Measurements from ENCODE around the gene IGLL1.

The IGLL1 gene

GRCh38 chr22:23534851-23535717, 45.0 kb downstream of the IGLL1 start:
- TF ChIP-seq, protein P1, sequence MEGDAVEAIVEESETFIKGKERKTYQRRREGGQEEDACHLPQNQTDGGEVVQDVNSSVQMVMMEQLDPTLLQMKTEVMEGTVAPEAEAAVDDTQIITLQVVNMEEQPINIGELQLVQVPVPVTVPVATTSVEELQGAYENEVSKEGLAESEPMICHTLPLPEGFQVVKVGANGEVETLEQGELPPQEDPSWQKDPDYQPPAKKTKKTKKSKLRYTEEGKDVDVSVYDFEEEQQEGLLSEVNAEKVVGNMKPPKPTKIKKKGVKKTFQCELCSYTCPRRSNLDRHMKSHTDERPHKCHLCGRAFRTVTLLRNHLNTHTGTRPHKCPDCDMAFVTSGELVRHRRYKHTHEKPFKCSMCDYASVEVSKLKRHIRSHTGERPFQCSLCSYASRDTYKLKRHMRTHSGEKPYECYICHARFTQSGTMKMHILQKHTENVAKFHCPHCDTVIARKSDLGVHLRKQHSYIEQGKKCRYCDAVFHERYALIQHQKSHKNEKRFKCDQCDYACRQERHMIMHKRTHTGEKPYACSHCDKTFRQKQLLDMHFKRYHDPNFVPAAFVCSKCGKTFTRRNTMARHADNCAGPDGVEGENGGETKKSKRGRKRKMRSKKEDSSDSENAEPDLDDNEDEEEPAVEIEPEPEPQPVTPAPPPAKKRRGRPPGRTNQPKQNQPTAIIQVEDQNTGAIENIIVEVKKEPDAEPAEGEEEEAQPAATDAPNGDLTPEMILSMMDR (IDR thresholded peaks at IDR 0.05; ENCODE audit: insufficient read depth, missing control alignments), result no peak

GRCh38 chr22:23534201-23534850, 45.8 kb downstream of the IGLL1 start:
- DNase-seq (ENCODE audit: insufficient read length, low spot score) (peak; percentile 18), FAIRE-seq (no peak)
- TF ChIP-seq, protein P1 (IDR thresholded peaks at IDR 0.05; ENCODE audit: insufficient read depth, missing control alignments), result no peak

More at GRCh38 chr22:23534851-23535717, 45.0 kb downstream of the IGLL1 start:
- FAIRE-seq, result no peak
- peak; percentile 2 for DNase-seq (ENCODE audit: insufficient read length, low spot score)

DNA sequence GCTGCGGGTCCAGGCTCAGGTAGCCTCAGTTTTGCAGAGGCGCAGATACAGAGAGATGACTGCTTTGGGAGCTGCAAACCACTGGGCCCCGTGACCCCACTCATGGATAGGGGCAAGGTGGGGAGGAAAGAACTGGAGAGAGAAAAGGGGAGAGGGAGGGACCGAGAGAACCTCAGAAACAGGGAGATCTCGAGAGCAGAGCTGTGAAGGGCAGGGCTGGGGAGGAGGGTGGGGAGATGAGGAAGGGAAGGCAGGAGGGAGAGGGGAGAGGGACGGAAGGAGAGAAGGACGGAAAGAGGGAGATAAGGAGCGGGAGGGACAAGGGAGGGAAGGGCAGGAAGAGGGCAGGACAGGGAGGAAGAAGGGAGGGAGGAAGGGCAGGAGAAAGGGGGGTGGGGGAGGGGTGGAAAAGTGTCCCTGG, 46.3 kb downstream of the IGLL1 start:
- FAIRE-seq, result no peak
- peak; percentile 14 for DNase-seq (ENCODE audit: insufficient read length, low spot score)
- TF ChIP-seq, protein P1 (IDR thresholded peaks at IDR 0.05; ENCODE audit: insufficient read depth, missing control alignments), result no peak

DNA sequence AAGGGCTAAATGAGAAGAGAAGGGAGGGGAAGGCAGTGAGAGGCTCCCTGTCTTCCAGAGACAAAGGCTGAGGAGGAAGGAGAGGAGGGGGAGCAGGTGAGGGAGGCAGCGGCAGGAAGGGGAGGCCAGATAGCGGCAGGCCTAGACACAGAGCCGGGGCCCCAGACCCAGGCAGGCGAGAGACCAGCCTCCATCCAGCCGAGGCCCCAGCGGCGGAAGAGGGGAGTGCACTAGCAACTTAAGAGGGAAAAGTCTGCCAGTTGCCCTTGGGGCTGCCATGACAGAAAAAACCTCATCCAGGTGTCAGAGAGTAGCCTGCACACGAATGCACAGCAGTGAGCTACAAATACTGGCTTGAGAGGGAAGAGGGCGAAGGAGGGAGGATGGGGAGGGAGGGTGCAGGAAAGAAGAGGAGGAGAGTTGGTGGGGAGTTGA, 46.7 kb downstream of the IGLL1 start:
- DNase-seq (ENCODE audit: insufficient read length, low spot score) (peak; percentile 13), FAIRE-seq (no peak)
- TF ChIP-seq, protein P1 (IDR thresholded peaks at IDR 0.05; ENCODE audit: insufficient read depth, missing control alignments), result no peak

DNA sequence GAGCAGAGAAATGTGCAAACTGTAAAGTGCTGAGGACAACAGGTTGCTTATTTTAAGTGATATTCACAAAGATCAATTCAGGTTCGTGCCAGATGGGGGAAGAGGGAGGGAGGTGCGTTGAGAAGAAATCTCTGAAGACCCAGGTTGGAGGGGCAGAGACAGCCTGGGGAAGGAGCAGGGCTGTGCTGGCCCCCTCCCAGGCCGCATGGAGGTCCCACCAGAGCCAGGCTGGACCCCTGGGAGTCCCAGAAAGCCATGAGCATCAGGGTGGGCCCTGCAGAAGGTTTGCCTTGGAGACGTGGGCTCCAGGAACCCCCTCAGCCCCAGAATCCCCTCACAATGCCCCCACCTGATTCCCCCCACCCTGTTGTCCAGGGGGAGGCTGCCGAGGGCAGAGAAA, 47.4 kb downstream of the IGLL1 start:
- FAIRE-seq, result no peak

GRCh38 chr22:23531966-23532705, 48.0 kb downstream of the IGLL1 start:
- DNase-seq (ENCODE audit: insufficient read length, low spot score) (peak; percentile 10), FAIRE-seq (no peak)
- TF ChIP-seq, protein P1 (IDR thresholded peaks at IDR 0.05; ENCODE audit: insufficient read depth, missing control alignments), result no peak

More for the DNA sequence above, 47.4 kb downstream of the IGLL1 start:
- TF ChIP-seq, protein P1 (IDR thresholded peaks at IDR 0.05; ENCODE audit: insufficient read depth, missing control alignments), result no peak
- DNase-seq (ENCODE audit: insufficient read length, low spot score), result peak; percentile 1

Measured in D721Med (cell line).